Measurements from ENCODE around the gene ZSWIM3.

- TF ChIP-seq, protein P1, sequence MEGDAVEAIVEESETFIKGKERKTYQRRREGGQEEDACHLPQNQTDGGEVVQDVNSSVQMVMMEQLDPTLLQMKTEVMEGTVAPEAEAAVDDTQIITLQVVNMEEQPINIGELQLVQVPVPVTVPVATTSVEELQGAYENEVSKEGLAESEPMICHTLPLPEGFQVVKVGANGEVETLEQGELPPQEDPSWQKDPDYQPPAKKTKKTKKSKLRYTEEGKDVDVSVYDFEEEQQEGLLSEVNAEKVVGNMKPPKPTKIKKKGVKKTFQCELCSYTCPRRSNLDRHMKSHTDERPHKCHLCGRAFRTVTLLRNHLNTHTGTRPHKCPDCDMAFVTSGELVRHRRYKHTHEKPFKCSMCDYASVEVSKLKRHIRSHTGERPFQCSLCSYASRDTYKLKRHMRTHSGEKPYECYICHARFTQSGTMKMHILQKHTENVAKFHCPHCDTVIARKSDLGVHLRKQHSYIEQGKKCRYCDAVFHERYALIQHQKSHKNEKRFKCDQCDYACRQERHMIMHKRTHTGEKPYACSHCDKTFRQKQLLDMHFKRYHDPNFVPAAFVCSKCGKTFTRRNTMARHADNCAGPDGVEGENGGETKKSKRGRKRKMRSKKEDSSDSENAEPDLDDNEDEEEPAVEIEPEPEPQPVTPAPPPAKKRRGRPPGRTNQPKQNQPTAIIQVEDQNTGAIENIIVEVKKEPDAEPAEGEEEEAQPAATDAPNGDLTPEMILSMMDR (conservative IDR thresholded peaks at IDR 0.05; ENCODE audit: low read length), result no peak
- TF ChIP-seq EZH2phosphoT487 (IDR thresholded peaks at IDR 0.05; ENCODE audit: borderline replicate concordance), result no peak
Measured at GRCh38 chr20:45893831-45894230, 36.4 kb downstream of the ZSWIM3 start.
